Measurements from ENCODE around the gene GPN2. TPM values are rescaled to one million over a fixed set of nuclear protein-coding genes. Genes with fewer than 3 reads are reported as not detected.
"Not testable (repeated sequence)": the region's sequence is repeated elsewhere in the genome, so short reads cannot be mapped to it uniquely, and the experiment has no call there.

The GPN2 gene
- polyA plus RNA-seq, 12 donors, result 6.9 to 29.4 (median 19.3) TPM; not detected in 1

GRCh38 chr1:26909951-26910342 lies 19.9 kb upstream of the GPN2 start:
- DNase-seq, result no peak

- no peak for DNase-seq
These were observed 17.2 kb upstream of the GPN2 start for GRCh38 chr1:26907071-26907917.

- DNase-seq, result no peak
These were observed 10.9 kb upstream of the GPN2 start for GRCh38 chr1:26900815-26901511.

- peak; percentile 94 for DNase-seq
These were observed 10.1 kb upstream of the GPN2 start, which contains the start of gene GPATCH3 for GRCh38 chr1:26900001-26900814. GPATCH3 (minus strand) TSS chr1:26900467; CDS start chr1:26900442, 25 bp downstream.

GRCh38 chr1:26897351-26897750 lies 7.3 kb upstream of the GPN2 start:
- no peak for DNase-seq

GRCh38 chr1:26894263-26894662 lies 4.2 kb upstream of the GPN2 start:
- no peak for DNase-seq

DNA sequence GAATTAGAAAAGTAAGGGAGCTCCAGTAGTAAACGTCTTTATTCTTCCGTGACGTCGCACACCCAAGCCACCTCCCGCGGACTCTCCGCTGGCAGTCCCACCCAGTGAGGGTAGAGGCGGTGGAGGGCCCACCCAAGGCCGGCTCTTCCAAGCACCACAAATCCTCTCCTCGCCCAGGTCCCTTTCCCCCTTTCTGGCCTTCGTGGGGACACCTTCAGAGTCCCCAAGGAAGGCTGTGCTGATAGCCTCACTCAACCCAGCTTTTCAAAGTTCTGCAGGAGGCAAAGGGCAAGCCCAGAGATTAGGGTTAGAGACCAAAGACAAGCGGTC lies 349 bp upstream of the GPN2 start:
- no peak for DNase-seq

DNA sequence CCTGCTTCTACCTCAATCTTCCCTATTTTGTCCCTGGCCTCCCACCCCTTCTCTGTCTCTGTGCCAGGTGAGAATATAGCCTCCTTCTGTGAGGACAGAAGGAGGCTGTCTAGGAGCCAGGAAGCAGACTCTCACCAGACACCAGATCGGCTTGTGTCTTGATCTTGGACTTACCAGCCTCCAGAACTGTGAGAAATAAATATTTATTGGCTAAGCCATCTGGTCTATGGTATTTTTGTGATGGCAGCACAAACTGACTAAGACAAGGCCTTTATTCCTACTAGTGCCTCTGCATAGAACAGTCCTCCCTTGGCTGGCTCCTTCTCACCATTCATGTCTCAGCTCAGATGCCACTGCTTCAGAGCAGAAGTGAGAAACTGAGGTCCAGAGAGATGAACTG lies 1.9 kb downstream of the GPN2 start:
- DNase-seq, result no peak

DNA sequence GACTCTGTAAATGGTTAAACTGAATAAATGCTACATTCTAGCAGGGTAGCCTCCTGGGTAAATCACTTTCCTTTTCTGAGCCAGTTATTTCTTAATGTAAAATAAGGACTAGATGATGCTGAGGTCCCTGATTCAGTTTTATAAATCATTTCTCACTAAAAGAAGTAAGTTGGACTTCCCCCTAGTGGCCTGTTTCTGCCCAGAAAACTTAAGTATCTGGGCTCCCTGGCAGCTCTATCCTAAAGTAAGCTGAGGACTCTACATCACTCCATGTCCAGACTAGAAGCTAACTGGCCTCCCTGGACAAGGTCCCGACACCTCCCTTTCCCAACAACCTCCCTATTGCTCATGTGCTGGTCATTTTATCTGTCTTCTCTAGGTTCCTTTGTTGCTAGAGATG lies 3.0 kb downstream of the GPN2 start:
- no peak for DNase-seq

GRCh38 chr1:26882696-26883463 lies 7.2 kb downstream of the GPN2 start:
- DNase-seq, result no peak

DNA sequence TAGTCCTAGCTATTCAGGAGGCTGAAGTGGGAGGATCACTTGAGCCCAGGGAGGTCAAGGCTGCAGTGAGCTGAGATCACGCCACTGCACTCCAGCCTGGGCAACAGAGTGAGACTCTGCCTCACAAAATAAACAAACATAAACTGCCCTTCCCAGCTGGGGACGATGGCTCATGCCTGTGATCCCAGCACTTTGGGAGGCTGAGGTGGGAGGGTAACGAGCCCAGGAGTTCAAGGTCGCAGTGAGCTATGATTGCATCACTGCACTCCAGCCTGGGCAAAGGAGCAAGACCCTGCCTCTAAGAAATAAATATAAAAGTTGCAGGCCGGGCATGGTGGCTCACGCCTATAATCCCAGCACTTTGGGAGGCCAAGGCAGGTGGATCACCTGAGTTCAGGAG lies 8.5 kb downstream of the GPN2 start:
- not testable (repeated sequence) for DNase-seq

GRCh38 chr1:26879793-26880192 lies 10.3 kb downstream of the GPN2 start:
- no peak for DNase-seq

GRCh38 chr1:26877326-26877725 lies 12.8 kb downstream of the GPN2 start:
- DNase-seq, result no peak

GRCh38 chr1:26874896-26875295 lies 15.2 kb downstream of the GPN2 start:
- DNase-seq, result no peak

DNA sequence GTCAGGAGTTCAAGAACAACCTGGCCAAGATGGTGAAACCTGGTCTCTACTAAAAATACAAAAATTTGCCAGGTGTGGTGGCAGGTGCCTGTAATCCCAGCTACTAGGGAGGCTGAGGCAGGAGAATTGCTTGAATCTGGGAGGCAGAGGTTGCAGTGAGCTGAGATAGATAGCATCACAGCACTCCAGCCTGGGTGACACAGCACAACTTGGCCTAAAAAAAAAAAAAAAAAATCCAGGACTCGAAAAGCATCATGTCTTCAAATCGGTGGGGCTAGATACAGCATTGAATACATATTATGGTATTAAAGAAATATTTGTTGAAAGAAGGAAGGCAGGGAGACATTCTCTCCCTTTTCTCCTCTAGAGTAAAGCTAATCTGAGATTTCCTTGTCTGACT lies 17.0 kb downstream of the GPN2 start:
- not testable (repeated sequence) for DNase-seq

DNA sequence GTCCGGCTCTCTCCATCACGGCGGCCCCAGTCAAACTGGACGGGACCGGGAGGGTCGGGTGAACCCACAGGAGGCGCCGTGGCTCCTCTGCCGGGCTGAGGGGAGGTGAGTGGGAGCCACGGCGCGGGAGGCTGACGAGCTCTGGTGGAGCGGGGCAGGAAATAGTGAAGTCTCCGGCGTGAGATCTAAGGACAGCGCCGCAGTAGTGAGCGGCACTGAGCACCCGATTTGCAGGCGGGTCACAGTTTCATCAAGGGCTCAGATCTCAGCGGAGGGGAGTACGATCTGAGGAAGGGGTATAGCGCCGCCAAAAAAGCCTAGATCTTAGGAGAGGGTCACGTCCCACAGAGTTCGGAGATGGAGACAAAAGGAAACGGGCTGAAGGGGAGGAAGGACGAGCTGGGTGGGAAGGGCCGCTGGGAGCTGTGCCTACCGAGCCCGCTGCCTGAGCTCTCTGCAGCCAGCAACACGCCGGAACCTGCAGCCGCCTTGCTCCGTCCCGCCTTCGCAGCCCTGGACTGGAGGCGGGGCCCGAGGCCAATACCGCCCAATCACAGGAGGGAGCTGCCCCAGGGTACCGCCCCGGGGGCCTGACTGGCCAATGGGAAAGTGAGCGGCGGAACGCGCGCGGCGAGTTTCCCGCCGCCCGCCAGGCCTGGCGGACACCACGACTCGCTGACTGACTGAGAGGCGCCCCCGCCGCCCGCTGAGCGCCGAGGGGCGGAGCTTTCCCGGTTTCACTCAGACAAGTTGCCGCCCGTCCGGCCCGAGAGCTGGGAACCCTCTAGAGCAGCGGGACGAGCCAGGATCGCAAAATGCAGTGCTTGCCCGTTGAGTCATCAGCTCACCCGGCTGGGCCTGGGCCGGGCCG lies 25.2 kb downstream of the GPN2 start:
- peak; percentile 97 for DNase-seq

DNA sequence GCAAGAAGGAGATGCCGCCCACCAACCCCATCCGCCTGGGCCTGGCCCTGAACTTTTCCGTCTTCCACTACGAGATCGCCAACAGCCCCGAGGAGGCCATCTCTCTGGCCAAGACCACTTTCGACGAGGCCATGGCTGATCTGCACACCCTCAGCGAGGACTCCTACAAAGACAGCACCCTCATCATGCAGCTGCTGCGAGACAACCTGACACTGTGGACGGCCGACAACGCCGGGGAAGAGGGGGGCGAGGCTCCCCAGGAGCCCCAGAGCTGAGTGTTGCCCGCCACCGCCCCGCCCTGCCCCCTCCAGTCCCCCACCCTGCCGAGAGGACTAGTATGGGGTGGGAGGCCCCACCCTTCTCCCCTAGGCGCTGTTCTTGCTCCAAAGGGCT lies 26.4 kb downstream of the GPN2 start:
- DNase-seq, result no peak

DNA sequence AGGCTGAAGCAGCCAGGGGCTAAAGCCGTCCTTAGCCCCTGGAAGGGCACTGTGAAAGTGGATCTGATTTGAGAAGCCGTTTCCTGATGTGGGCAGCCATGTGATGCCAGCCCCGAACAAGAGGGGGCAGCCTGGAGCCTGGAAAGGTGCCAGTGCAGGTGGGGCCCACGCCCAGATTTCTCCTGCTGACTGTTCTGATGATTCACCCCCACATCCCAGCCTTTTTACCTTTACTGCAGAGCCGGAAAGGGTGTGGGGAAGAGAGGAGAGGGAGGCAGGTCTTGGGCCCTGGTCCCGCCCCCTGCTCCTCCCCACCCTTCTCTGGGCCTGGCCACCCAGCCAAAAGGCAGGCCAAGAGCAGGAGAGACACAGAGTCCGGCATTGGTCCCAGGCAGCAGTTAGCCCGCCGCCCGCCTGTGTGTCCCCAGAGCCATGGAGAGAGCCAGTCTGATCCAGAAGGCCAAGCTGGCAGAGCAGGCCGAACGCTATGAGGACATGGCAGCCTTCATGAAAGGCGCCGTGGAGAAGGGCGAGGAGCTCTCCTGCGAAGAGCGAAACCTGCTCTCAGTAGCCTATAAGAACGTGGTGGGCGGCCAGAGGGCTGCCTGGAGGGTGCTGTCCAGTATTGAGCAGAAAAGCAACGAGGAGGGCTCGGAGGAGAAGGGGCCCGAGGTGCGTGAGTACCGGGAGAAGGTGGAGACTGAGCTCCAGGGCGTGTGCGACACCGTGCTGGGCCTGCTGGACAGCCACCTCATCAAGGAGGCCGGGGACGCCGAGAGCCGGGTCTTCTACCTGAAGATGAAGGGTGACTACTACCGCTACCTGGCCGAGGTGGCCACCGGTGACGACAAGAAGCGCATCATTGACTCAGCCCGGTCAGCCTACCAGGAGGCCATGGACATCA lies 27.1 kb downstream of the GPN2 start, which contains the start of gene SFN:
SFN (plus strand) TSS at position 369 of the 904 bp plus-strand sequence; CDS start at position 433, 64 bp downstream.
- DNase-seq, result no peak

DNA sequence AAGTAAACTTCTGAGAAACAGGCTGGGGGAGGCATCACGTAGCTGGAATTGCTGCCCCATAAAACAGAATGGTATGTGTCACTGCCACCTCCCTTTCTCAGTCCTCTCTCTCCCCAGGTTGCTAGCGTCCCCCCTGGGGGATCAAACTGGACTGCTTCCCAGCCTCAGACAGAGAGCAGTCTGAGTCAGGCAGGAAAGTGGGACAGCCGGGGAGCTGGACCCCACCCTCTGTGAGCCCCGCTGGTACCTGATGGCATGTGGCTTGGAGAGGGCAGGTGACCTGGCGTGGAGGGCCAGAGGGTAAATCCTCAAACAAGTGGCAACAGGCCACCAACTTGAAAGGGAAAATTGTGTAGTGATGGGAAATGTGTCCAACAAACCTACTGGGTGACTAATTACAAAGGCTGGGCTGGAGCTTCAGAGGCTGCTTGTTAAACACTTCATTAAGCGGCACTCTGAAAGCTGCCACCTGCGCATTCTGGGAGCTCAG lies 28.1 kb downstream of the GPN2 start:
- DNase-seq, result no peak
